ENCODE data around the gene TPM2.

DNA sequence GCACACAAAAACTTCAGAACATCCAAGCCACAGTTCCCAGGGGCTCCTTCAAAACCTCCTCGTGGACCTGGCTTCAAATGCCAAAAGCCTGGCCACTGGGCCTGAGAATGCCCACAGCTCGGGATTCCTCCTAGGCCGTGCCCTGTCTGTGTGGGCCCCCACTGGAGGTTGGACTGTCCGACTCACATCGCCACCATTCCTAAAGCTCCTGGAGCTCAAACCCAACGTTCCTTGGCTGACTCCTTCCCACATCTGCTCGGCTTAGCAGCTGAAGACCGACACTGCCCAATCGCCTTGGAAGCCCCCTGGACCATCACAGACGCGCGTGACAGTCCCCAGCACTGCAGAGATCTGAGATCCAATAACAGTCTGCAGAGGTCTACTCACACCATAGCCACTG is 46.7 kb downstream of the TPM2 start:
- TF ChIP-seq POLR2A (IDR thresholded peaks at IDR 0.05) (no peak), POLR2AphosphoS5 (IDR thresholded peaks at IDR 0.05) (no peak)
- TF ChIP-seq, protein P1, sequence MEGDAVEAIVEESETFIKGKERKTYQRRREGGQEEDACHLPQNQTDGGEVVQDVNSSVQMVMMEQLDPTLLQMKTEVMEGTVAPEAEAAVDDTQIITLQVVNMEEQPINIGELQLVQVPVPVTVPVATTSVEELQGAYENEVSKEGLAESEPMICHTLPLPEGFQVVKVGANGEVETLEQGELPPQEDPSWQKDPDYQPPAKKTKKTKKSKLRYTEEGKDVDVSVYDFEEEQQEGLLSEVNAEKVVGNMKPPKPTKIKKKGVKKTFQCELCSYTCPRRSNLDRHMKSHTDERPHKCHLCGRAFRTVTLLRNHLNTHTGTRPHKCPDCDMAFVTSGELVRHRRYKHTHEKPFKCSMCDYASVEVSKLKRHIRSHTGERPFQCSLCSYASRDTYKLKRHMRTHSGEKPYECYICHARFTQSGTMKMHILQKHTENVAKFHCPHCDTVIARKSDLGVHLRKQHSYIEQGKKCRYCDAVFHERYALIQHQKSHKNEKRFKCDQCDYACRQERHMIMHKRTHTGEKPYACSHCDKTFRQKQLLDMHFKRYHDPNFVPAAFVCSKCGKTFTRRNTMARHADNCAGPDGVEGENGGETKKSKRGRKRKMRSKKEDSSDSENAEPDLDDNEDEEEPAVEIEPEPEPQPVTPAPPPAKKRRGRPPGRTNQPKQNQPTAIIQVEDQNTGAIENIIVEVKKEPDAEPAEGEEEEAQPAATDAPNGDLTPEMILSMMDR (IDR thresholded peaks at IDR 0.05), result no peak

Data from stomach (tissue), 4 donors.